HG03066 (cell line): ENCODE results near the gene PSMG1.
"Not testable (repeated sequence)": the region's sequence is repeated elsewhere in the genome, so short reads cannot be mapped to it uniquely, and the experiment has no call there.

ENCODE experiments used
- ATAC-seq: cut with Tn5 transposase; IDR thresholded peaks from one replicate; pipeline ENCODE4 v1.9.1; 2021; ENCODE audit warnings: low read depth; ENCODE audit not compliant: unreplicated experiment

PSMG1 gene

DNA sequence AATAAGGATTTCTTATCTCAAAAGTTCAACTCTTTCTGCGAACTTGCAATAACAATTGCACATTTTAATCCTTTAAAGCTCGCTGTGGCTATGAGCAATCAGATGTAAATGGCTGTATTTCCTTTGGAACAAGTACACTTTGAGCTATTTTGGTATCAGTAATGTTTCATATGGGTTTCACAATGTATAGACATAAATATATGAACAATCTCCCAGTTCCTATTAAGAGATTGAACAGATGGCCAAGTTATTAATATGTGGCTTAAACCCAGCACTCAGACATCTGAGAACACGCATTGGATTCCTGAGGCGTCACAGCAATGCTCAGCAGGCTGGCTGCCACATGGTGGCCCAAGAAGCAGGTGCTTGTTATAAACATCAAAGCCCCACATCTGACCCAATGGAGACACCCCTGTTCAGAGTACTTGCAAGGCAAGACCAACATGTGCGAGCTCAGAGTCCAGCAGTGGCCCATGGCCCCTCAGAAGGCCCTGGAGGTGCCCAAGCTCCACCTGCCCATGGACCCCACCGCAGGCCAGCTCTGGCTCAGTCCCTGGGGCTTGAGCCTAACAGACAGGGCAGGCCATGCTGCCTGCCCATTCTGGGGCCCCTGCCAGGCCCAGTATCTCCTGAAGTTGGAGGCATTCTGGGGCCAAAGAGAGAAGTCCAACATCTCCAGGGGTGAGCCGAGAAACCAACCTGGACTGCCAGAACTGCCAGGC is 23.7 kb downstream of the PSMG1 start:
- no peak for ATAC-seq

- ATAC-seq = not testable (repeated sequence)
These were observed 26.0 kb downstream of the PSMG1 start for GRCh38 chr21:39157241-39157640.

DNA sequence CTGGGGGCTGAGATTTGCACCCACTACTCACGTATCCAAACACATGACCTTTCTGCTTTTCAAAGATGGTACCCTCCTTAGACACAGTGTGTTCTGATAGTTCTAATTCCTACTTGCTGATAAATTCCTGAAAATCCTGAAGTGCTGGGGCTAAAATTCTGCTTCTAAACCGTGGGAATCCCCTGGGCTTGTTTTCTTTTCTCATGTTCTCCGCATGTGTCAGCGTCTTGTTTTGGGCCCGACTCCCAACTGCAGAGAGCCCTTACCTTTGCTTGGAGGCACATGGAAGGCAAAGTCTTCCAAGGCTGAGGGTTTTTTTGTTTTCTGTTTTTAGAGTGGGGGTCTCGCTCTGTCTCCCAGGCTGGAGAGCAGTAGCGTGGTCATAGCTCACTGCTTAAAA is 27.2 kb downstream of the PSMG1 start:
- ATAC-seq = no peak

DNA sequence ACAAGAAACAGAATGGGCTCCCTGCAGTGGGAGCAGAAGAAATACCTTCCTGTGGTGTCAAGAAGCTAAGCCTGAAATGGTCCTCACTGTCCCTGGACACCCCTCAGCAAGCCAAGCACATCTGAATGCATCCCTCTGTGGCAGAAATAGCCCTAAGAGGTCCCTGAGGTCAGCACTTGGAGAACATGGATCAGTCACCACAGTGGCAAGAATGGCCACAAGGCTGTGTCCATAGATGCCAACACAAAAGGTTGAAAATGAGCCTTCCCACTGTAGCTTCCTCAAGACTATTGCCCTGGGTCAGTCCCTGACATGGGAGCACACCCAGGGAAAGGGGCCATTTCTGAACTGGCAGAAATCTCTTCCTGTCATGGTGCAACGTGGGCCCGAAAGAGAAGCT is 27.7 kb downstream of the PSMG1 start:
- no peak for ATAC-seq

DNA sequence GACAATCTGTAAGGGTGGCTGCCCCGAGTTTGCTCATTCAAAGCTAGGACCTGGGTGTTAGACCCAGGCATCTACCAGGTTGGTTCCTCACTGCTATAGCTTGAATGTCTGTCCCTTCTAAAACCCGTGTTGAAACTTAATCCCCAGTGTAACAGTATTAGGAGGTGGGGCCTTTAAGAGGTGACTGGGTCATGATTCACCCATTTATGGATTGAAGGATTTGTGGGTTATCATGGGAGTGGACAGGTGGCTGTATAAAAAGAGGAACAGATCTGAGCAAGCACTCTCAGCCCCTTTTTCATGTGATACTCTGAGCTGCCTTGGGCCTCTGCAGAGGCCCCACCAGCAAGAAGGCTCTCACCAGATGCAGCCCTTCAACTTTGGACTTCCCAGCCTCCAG is 29.4 kb downstream of the PSMG1 start:
- ATAC-seq = no peak

- ATAC-seq = no peak
These were observed 29.9 kb downstream of the PSMG1 start for GRCh38 chr21:39153373-39153772.

- no peak for ATAC-seq
These were observed 31.0 kb downstream of the PSMG1 start for GRCh38 chr21:39152271-39152670.

DNA sequence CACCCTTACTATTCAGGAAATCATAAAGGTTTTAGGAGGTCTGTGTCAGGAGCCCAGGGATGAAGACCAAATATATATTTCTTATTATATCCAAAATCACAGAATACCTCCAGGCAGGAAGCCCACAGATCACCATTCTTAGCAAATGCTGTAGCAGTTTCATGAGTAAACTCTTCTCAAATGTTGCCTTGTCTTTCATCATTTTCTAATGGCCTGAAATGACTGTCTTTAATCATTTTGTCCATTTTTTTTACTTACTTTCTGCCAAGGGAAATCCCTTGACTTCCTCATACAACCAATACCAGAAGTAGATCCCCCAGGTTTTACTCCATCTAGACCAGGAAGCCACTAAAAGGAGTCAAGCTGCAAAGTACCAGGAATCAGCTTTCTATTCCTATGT is 32.4 kb downstream of the PSMG1 start:
- no peak for ATAC-seq

GRCh38 chr21:39150316-39150715 is 32.9 kb downstream of the PSMG1 start:
- ATAC-seq = no peak

DNA sequence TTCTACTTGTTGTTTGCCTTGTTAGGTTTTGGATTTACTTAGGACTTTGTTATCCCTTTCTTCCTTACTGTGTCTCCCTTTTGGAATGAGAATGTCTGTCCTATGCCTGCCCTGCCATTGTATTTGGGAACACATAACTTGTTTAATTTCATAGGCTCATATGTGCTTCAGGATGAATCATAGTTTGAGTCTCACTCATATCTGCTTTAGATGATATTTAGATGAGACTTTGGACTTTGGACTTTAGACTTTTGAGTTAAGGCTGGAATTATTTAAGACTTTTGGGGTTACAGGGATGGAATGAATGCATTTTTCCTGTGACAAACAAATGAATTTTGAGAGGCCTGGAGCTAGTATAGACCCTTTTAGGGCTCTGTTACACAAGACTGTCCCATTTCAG is 33.4 kb downstream of the PSMG1 start:
- no peak for ATAC-seq

GRCh38 chr21:39148975-39149374 is 34.3 kb downstream of the PSMG1 start:
- no peak for ATAC-seq

DNA sequence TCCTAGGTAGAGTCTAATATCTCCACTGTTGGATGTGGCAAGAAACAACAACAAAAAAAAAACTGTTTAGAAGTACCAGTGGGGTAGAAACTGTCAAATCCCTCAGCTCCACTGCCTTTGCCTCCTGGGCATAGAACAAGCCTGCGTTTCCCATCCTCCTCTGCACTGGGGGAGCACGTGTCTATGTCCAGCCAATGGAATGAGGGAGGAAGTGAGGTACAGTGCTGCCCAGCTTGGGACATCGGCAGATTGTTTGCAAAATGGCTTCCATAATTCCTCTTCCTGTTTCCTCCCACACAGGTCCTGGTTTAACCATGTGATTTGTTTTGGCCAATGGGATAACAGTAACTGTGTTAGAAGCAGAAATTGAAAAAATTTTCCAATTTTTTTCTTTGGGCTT is 39.1 kb downstream of the PSMG1 start:
- no peak for ATAC-seq

- no peak for ATAC-seq
These were observed 40.3 kb downstream of the PSMG1 start for GRCh38 chr21:39142972-39143371.

GRCh38 chr21:39141502-39141901 is 41.7 kb downstream of the PSMG1 start:
- no peak for ATAC-seq

DNA sequence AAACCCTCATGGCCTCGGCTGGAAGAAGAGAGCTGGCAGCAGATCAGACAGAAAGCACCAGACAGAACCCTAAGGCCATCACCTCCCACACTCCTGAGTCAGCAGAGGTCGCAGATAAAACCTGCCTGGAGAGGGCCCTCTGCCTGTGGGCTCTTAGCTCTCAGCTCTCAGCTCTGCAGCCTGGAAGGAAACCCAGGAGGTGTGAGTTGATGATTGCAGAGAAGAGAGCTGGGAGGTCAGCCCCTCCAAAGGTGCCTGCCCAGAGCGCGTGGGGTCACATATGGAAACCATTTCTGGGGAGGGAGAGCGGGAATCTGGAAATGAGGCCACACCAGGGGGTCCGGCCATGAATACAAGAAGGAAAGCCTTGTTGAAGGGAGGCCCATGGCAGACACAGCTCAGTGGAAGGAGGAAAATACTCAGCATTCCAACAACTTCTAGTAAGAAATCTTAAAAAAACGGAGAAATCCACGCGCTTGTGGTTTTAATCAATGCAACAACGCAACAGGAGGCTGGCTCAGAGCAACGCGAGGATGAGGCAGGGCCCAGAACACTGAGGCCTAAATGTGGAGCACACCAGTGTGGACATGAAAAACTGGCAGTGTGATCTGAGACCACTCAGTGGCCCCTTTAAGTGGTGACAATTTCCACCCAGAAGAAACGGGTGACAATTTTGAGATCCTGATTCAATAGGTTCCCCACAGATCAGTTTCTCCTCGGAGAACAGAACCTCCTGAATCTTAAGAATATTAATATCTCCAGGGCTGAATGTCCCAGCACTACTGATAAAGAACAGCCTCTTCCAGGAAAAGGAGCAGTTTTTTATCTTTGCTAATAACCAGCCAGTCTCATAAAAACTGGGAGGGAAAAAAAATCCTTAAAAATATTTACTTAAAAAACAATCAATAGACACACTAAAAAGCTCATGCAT is 45.7 kb downstream of the PSMG1 start:
- ATAC-seq = no peak

- ATAC-seq = no peak
These were observed 46.5 kb downstream of the PSMG1 start for GRCh38 chr21:39136711-39137110.

- not testable (repeated sequence) for ATAC-seq
These were observed 47.1 kb downstream of the PSMG1 start for GRCh38 chr21:39136138-39136537.

DNA sequence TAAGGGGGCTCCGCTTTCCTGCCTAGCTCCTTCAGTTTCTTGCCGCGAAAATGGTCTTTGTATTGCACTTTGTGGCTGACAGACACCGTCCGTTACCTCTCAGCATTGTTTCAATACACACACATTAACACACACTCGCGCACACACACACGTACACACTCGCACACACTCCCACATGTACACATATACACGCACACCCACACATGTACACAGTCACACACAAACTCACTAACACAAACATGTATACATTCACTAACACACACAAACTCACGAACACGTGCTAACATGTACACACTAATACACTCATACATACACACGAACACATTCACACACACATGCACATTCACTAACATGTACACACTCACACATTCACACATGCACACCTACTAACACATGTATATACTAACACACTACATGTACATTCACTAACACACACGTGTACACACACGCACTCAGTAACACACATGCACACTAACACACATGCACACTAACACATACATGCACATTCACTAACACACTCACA is 48.9 kb downstream of the PSMG1 start:
- no peak for ATAC-seq

- no peak for ATAC-seq
These were observed 51.0 kb downstream of the PSMG1 start for GRCh38 chr21:39132248-39132647.

DNA sequence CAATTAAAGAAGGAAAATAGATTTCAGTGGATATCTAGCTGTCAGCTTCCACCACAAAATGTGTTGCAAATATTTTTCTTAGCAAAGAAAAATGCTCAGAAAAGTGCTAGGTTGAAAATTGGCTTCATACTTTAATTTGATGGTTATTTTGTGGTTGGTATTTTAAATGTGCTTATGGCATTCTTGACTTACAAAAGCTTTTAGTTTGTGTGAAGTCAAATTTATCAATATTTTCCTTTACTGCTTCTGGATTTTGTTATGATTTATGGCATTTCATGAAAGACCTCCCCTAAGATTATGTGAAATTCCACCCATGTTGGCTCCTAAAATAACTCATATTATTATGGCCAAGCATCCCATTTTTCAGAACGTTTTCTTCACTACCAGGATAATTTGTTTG is 51.5 kb downstream of the PSMG1 start:
- ATAC-seq = no peak

- no peak for ATAC-seq
These were observed 55.7 kb downstream of the PSMG1 start for GRCh38 chr21:39127506-39127905.

GRCh38 chr21:39126486-39126806 is 56.8 kb downstream of the PSMG1 start:
- no peak for ATAC-seq
